ENCODE data around the gene ANKRD11.

GRCh38 chr16:89422527-89422904 is 67.8 kb downstream of the ANKRD11 start:
- TF ChIP-seq, protein P1, sequence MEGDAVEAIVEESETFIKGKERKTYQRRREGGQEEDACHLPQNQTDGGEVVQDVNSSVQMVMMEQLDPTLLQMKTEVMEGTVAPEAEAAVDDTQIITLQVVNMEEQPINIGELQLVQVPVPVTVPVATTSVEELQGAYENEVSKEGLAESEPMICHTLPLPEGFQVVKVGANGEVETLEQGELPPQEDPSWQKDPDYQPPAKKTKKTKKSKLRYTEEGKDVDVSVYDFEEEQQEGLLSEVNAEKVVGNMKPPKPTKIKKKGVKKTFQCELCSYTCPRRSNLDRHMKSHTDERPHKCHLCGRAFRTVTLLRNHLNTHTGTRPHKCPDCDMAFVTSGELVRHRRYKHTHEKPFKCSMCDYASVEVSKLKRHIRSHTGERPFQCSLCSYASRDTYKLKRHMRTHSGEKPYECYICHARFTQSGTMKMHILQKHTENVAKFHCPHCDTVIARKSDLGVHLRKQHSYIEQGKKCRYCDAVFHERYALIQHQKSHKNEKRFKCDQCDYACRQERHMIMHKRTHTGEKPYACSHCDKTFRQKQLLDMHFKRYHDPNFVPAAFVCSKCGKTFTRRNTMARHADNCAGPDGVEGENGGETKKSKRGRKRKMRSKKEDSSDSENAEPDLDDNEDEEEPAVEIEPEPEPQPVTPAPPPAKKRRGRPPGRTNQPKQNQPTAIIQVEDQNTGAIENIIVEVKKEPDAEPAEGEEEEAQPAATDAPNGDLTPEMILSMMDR (IDR thresholded peaks at IDR 0.05; ENCODE audit: low read length): no peak
- TF ChIP-seq EZH2 (optimal IDR thresholded peaks at IDR 0.05; ENCODE audit: low read depth, low read length): no peak

Measured in MM.1S (cell line).